Measurements from ENCODE around the gene ATP2C2. TPM values are rescaled to one million over a fixed set of nuclear protein-coding genes. Genes with fewer than 3 reads are reported as not detected.
"Not testable (repeated sequence)": the region's sequence is repeated elsewhere in the genome, so short reads cannot be mapped to it uniquely, and the experiment has no call there.

ATP2C2 gene
- total RNA-seq, 1 experiment from 2014 or later: not detected

GRCh38 chr16:84444476-84444875 is 76.1 kb downstream of the ATP2C2 start:
- no peak for DNase-seq (ENCODE audit: extremely low read depth, low read depth)

- DNase-seq (ENCODE audit: extremely low read depth, low read depth): no peak
These were observed 77.7 kb downstream of the ATP2C2 start for GRCh38 chr16:84446084-84446483.

- DNase-seq (ENCODE audit: extremely low read depth, low read depth): no peak
These were observed 78.5 kb downstream of the ATP2C2 start for GRCh38 chr16:84446596-84447392.

GRCh38 chr16:84448444-84448843 is 80.1 kb downstream of the ATP2C2 start:
- DNase-seq (ENCODE audit: extremely low read depth, low read depth): no peak

- DNase-seq (ENCODE audit: extremely low read depth, low read depth): no peak
These were observed 81.1 kb downstream of the ATP2C2 start for GRCh38 chr16:84449156-84450140.

GRCh38 chr16:84450176-84450865 is 82.0 kb downstream of the ATP2C2 start:
- DNase-seq (ENCODE audit: extremely low read depth, low read depth): no peak

GRCh38 chr16:84451010-84451676 is 82.8 kb downstream of the ATP2C2 start:
- DNase-seq (ENCODE audit: extremely low read depth, low read depth): not testable (repeated sequence)

GRCh38 chr16:84451781-84452180 is 83.4 kb downstream of the ATP2C2 start:
- no peak for DNase-seq (ENCODE audit: extremely low read depth, low read depth)

- DNase-seq (ENCODE audit: extremely low read depth, low read depth): no peak
These were observed 84.9 kb downstream of the ATP2C2 start for GRCh38 chr16:84453061-84453752.

GRCh38 chr16:84454611-84455010 is 86.3 kb downstream of the ATP2C2 start:
- no peak for DNase-seq (ENCODE audit: extremely low read depth, low read depth)

GRCh38 chr16:84455031-84455430 is 86.7 kb downstream of the ATP2C2 start:
- no peak for DNase-seq (ENCODE audit: extremely low read depth, low read depth)

GRCh38 chr16:84458606-84459532 is 90.5 kb downstream of the ATP2C2 start:
- no peak for DNase-seq (ENCODE audit: extremely low read depth, low read depth)

- DNase-seq (ENCODE audit: extremely low read depth, low read depth): no peak
These were observed 91.2 kb downstream of the ATP2C2 start for GRCh38 chr16:84459533-84459894.

GRCh38 chr16:84459941-84460405 is 91.6 kb downstream of the ATP2C2 start:
- DNase-seq (ENCODE audit: extremely low read depth, low read depth): no peak

- no peak for DNase-seq (ENCODE audit: extremely low read depth, low read depth)
These were observed 92.2 kb downstream of the ATP2C2 start for GRCh38 chr16:84460406-84461028.

- no peak for DNase-seq (ENCODE audit: extremely low read depth, low read depth)
These were observed 92.7 kb downstream of the ATP2C2 start for GRCh38 chr16:84461029-84461412.

- DNase-seq (ENCODE audit: extremely low read depth, low read depth): no peak
These were observed 93.3 kb downstream of the ATP2C2 start for GRCh38 chr16:84461413-84462295.

Measured in NCI-H460 (cell line).